SK-N-SH treated with all-trans-retinoic acid at 6 μM for 48 hours (cell line): Measurements from ENCODE around the gene F5.
A peak's percentile ranks its signal among the peaks of the same experiment; 100 is the strongest.

ENCODE experiments used
- ATAC-seq: fragments of 200-7000 bp; cut with Tn5 transposase; 3 replicates; pipeline ENCODE4 v1.9.1; 2020; ENCODE audit warnings: mild to moderate bottlenecking, moderate library complexity
- ARNTL ChIP-seq: fragments of 450-650 bp; formaldehyde crosslinking; IDR thresholded peaks from 2 replicates; pipeline ENCODE4 v1.5.0; 2020; ENCODE audit warnings: low read depth, mild to moderate bottlenecking, moderate library complexity, borderline replicate concordance
- CREB5 ChIP-seq: fragments of 250-450 bp; sonication (Bioruptor Pico); IDR thresholded peaks from 2 replicates; pipeline ENCODE4 v1.5.1; 2020; ENCODE audit warnings: low read depth, mild to moderate bottlenecking, moderate library complexity
- CSDC2 ChIP-seq: fragments of 250-450 bp; sonication (Bioruptor Pico); IDR thresholded peaks from 2 replicates; pipeline ENCODE4 v1.5.0; 2020; ENCODE audit warnings: mild to moderate bottlenecking, moderate library complexity
- ESRRG ChIP-seq: fragments of 250-450 bp; sonication (Bioruptor Pico); IDR thresholded peaks from 2 replicates; pipeline ENCODE4 v1.6.1; 2021; ENCODE audit warnings: mild to moderate bottlenecking
- GLIS3 ChIP-seq: fragments of 250-450 bp; sonication (Bioruptor Pico); IDR thresholded peaks from 2 replicates; pipeline ENCODE4 v1.5.0; 2020; ENCODE audit warnings: mild to moderate bottlenecking, moderate library complexity
- ISL1 ChIP-seq: fragments of 250-450 bp; sonication (Bioruptor Pico); IDR thresholded peaks from 2 replicates; pipeline ENCODE4 v2.1.2; 2022; ENCODE audit warnings: mild to moderate bottlenecking, moderate library complexity
- OSR1 ChIP-seq: fragments of 250-450 bp; sonication (Bioruptor Pico); IDR thresholded peaks from 2 replicates; pipeline ENCODE4 v1.8.0; 2022; ENCODE audit warnings: moderate library complexity, mild to moderate bottlenecking, inconsistent platforms
- PPARA ChIP-seq: fragments of 250-450 bp; sonication (Bioruptor Pico); IDR thresholded peaks from 2 replicates; pipeline ENCODE4 v1.5.0; 2020; ENCODE audit warnings: mild to moderate bottlenecking, borderline replicate concordance
- RARB ChIP-seq: fragments of 250-450 bp; sonication (Bioruptor Pico); IDR thresholded peaks from 2 replicates; pipeline ENCODE4 v1.8.0; 2021; ENCODE audit warnings: mild to moderate bottlenecking, moderate library complexity
- SNAI2 ChIP-seq: fragments of 250-450 bp; sonication (Bioruptor Pico); IDR thresholded peaks from 2 replicates; pipeline ENCODE4 v1.5.0; 2020; ENCODE audit warnings: mild to moderate bottlenecking, moderate library complexity
- TCF4 ChIP-seq: fragments of 250-450 bp; sonication (Bioruptor Pico); IDR thresholded peaks from 2 replicates; pipeline ENCODE4 v1.8.0; 2021; ENCODE audit warnings: mild to moderate bottlenecking, moderate library complexity, borderline replicate concordance
- TOX ChIP-seq: fragments of 250-450 bp; sonication (Bioruptor Pico); IDR thresholded peaks from 2 replicates; pipeline ENCODE4 v1.8.0; 2021; ENCODE audit warnings: mild to moderate bottlenecking, moderate library complexity, borderline replicate concordance
- TSHZ2 ChIP-seq: fragments of 250-450 bp; sonication (Bioruptor Pico); IDR thresholded peaks from 2 replicates; pipeline ENCODE4 v1.5.0; 2020; ENCODE audit warnings: mild to moderate bottlenecking, moderate library complexity
- ZC3H10 ChIP-seq: fragments of 250-450 bp; sonication (Bioruptor Pico); IDR thresholded peaks from 2 replicates; pipeline ENCODE4 v1.5.1; 2021; ENCODE audit warnings: mild to moderate bottlenecking, moderate library complexity
- ZFP3 ChIP-seq: fragments of 250-450 bp; sonication (Bioruptor Pico); IDR thresholded peaks from 2 replicates; pipeline ENCODE4 v1.5.0; 2020; ENCODE audit warnings: mild to moderate bottlenecking, moderate library complexity
- ZNF565 ChIP-seq: fragments of 450-650 bp; formaldehyde crosslinking; conservative IDR thresholded peaks from 2 replicates; pipeline ENCODE4 v1.5.0; 2020; ENCODE audit warnings: low read depth, mild to moderate bottlenecking, moderate library complexity
- ZNF70 ChIP-seq: fragments of 450-650 bp; formaldehyde crosslinking; IDR thresholded peaks from 2 replicates; pipeline ENCODE4 v1.5.0; 2020; ENCODE audit warnings: mild to moderate bottlenecking, moderate library complexity
- ZNF8 ChIP-seq: fragments of 450-650 bp; formaldehyde crosslinking; IDR thresholded peaks from 2 replicates; pipeline ENCODE4 v1.5.0; 2020; ENCODE audit warnings: mild to moderate bottlenecking, moderate library complexity
- TF ChIP-seq, protein P1 (sequence below): fragments of 250-450 bp; sonication (Bioruptor Pico); IDR thresholded peaks from 2 replicates; pipeline ENCODE4 v1.8.0; 2020; ENCODE audit warnings: mild to moderate bottlenecking, moderate library complexity, borderline replicate concordance
- TF ChIP-seq, protein P2 (sequence below): fragments of 250-450 bp; sonication (Bioruptor Pico); IDR thresholded peaks from 2 replicates; pipeline ENCODE4 v1.8.0; 2021; ENCODE audit warnings: low read depth, mild to moderate bottlenecking, moderate library complexity, borderline replicate concordance

Gene F5

DNA sequence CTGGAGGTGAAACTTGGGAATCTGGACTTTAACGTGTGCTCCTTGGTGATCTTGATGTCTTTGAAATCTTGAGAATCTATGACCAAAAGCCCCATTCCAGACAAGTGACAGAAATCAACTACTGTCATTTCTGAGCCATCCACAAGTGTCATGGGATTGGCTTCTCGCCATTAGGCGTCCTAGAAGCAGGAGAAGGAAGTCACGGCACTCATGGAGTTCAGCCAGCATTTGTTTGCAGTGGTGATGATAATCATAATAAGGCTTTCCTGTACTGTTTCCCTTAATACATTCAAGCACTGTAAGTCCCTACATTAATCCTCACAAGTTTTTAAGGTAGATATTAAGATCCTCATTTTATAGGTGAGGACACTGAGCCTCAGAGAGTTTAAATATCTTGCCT lies 11.9 kb downstream of the F5 start:
- ATAC-seq, result no peak
- TF ChIP-seq PPARA, result no peak

DNA sequence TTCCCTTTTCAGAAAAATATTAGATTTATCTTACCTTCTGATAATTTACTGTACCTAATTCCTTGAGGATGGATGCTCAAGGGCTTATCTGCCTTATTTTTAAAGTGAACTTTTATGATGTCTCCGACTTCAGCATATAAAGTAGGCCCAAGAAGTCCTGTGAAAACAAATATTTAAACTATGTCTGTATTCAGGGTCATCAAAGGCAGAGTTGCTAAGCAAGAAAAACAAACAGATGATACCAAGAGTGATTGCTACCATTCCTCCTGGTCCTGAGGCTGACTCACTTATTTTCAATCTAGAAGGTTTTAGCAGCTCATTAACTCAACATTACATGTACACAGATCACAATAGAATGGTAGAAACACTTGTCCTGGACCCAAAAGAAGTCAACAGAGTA lies 14.1 kb downstream of the F5 start:
- ATAC-seq, result peak; percentile 47; the same call in 2 of the 3 replicates
- TF ChIP-seq, protein P1, sequence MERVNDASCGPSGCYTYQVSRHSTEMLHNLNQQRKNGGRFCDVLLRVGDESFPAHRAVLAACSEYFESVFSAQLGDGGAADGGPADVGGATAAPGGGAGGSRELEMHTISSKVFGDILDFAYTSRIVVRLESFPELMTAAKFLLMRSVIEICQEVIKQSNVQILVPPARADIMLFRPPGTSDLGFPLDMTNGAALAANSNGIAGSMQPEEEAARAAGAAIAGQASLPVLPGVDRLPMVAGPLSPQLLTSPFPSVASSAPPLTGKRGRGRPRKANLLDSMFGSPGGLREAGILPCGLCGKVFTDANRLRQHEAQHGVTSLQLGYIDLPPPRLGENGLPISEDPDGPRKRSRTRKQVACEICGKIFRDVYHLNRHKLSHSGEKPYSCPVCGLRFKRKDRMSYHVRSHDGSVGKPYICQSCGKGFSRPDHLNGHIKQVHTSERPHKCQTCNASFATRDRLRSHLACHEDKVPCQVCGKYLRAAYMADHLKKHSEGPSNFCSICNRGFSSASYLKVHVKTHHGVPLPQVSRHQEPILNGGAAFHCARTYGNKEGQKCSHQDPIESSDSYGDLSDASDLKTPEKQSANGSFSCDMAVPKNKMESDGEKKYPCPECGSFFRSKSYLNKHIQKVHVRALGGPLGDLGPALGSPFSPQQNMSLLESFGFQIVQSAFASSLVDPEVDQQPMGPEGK (CRISPR knock-in tag), result no peak
- TF ChIP-seq ZNF8 (CRISPR knock-in tag), result no peak
- no peak for TF ChIP-seq ZFP3 (CRISPR knock-in tag)
- TF ChIP-seq PPARA, result no peak
- no peak for TF ChIP-seq ZC3H10 (CRISPR knock-in tag)
- TF ChIP-seq ISL1 (CRISPR knock-in tag), result no peak
- TF ChIP-seq ARNTL (CRISPR knock-in tag), result no peak
- TF ChIP-seq TSHZ2 (CRISPR knock-in tag), result no peak
- TF ChIP-seq ZNF565 (CRISPR knock-in tag), result no peak
- no peak for TF ChIP-seq GLIS3 (CRISPR knock-in tag)
- TF ChIP-seq TCF4 (CRISPR knock-in tag), result no peak

DNA sequence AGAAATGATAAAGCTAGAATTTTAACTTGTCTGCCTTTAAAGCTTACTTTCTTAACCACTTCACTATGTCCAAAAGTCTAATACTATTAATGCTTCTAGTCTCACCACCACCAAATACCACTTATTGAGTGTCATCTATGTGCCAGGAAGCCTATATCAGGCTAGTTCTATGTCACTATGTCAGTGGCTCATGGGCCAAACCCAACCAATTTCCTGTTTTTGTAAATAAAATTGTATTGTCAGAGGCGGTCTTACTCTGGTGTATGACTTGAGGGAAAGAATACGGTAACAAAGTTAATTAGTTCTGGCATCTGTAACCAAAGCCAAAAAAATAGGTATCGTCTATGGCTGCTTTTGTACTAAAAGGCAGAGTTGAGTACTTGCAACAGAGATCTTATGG lies 14.8 kb downstream of the F5 start:
- TF ChIP-seq TCF4 (CRISPR knock-in tag) (no peak), TOX (no peak), ZNF8 (CRISPR knock-in tag) (no peak), ZFP3 (CRISPR knock-in tag) (no peak)
- TF ChIP-seq, protein P2, sequence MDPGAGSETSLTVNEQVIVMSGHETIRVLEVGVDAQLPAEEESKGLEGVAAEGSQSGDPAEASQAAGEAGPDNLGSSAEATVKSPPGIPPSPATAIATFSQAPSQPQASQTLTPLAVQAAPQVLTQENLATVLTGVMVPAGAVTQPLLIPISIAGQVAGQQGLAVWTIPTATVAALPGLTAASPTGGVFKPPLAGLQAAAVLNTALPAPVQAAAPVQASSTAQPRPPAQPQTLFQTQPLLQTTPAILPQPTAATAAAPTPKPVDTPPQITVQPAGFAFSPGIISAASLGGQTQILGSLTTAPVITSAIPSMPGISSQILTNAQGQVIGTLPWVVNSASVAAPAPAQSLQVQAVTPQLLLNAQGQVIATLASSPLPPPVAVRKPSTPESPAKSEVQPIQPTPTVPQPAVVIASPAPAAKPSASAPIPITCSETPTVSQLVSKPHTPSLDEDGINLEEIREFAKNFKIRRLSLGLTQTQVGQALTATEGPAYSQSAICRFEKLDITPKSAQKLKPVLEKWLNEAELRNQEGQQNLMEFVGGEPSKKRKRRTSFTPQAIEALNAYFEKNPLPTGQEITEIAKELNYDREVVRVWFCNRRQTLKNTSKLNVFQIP (CRISPR knock-in tag), result no peak
- no peak for ATAC-seq

GRCh38 chr1:169570172-169570574 lies 16.1 kb downstream of the F5 start:
- TF ChIP-seq CREB5 (CRISPR knock-in tag) (no peak), TCF4 (CRISPR knock-in tag) (no peak)
- TF ChIP-seq, all 23 proteins: peak for 0
- no peak for ATAC-seq

- no peak for ATAC-seq
- TF ChIP-seq RARB (CRISPR knock-in tag) (no peak), ZNF8 (CRISPR knock-in tag) (no peak), TCF4 (CRISPR knock-in tag) (no peak), CSDC2 (CRISPR knock-in tag) (no peak), ESRRG (CRISPR knock-in tag) (no peak), TSHZ2 (CRISPR knock-in tag) (no peak), ZFP3 (CRISPR knock-in tag) (no peak), ARNTL (CRISPR knock-in tag) (no peak), ZNF70 (no peak), TOX (no peak), OSR1 (CRISPR knock-in tag) (no peak), SNAI2 (CRISPR knock-in tag) (no peak)
- TF ChIP-seq, protein P2 (CRISPR knock-in tag), result no peak
These were observed 17.8 kb downstream of the F5 start for GRCh38 chr1:169568497-169568896.
